ENCODE results near the gene METTL25. TPM values are rescaled to one million over a fixed set of nuclear protein-coding genes. Genes with fewer than 3 reads are reported as not detected.

Gene METTL25
- total RNA-seq, 1 experiment from 2014 or later, result 6.3 TPM

GRCh38 chr12:82430541-82431145 is 72.3 kb downstream of the METTL25 start:
- DNase-seq (ENCODE audit: low spot score) (no peak), ATAC-seq (no peak)
- no peaks in the 10 kb centered on the region for H3K4me1 Mint-ChIP-seq
- no peaks in the 10 kb centered on the region for H3K36me3 Mint-ChIP-seq
- TF ChIP-seq CREM (CRISPR knock-in tag; IDR thresholded peaks at IDR 0.05) (no peak), ZBTB21 (CRISPR knock-in tag; IDR thresholded peaks at IDR 0.05; ENCODE audit: borderline replicate concordance) (no peak), PRDM15 (CRISPR knock-in tag; IDR thresholded peaks at IDR 0.05) (no peak), MXD4 (CRISPR knock-in tag; IDR thresholded peaks at IDR 0.05; ENCODE audit: borderline replicate concordance) (no peak), ZNF671 (CRISPR knock-in tag; IDR thresholded peaks at IDR 0.05) (no peak), SMAD4 (CRISPR knock-in tag; IDR thresholded peaks at IDR 0.05) (no peak), ZNF416 (CRISPR knock-in tag; IDR thresholded peaks at IDR 0.05) (no peak), CREB1 (CRISPR knock-in tag; IDR thresholded peaks at IDR 0.05) (no peak), IRF1 (CRISPR knock-in tag; IDR thresholded peaks at IDR 0.05) (no peak), AFF4 (CRISPR knock-in tag; IDR thresholded peaks at IDR 0.05; ENCODE audit: borderline replicate concordance) (no peak)
- ChIA-PET CTCF (no interaction called here), POLR2A (no interaction called here)
- H3K27ac Mint-ChIP-seq, result no peak overlapping the region
- no peaks in the 10 kb centered on the region for H3K9me3 Mint-ChIP-seq
- H3K27me3 Mint-ChIP-seq (ENCODE audit: low read depth), result no peaks in the 10 kb centered on the region
- no peak overlapping the region for H3K4me3 Mint-ChIP-seq

- TF ChIP-seq ZNF138 (CRISPR knock-in tag; conservative IDR thresholded peaks at IDR 0.05), result no peak
- TF ChIP-seq USF2 (CRISPR knock-in tag; IDR thresholded peaks at IDR 0.05), result no peak
- no peak for TF ChIP-seq ETV6 (CRISPR knock-in tag; IDR thresholded peaks at IDR 0.05)
- TF ChIP-seq SOX15 (CRISPR knock-in tag; IDR thresholded peaks at IDR 0.05), result no peak
- no peak for TF ChIP-seq GTF2I (CRISPR knock-in tag; conservative IDR thresholded peaks at IDR 0.05)
- TF ChIP-seq OVOL2 (CRISPR knock-in tag; IDR thresholded peaks at IDR 0.05; ENCODE audit: borderline replicate concordance), result no peak
- no peak for TF ChIP-seq SMAD4 (CRISPR knock-in tag; IDR thresholded peaks at IDR 0.05)
- no peak for TF ChIP-seq ZNF416 (CRISPR knock-in tag; IDR thresholded peaks at IDR 0.05)
- TF ChIP-seq AR (CRISPR knock-in tag; IDR thresholded peaks at IDR 0.05), result no peak
- TF ChIP-seq IRF1 (CRISPR knock-in tag; IDR thresholded peaks at IDR 0.05), result no peak
- no peak for TF ChIP-seq FOXP1 (CRISPR knock-in tag; IDR thresholded peaks at IDR 0.05; ENCODE audit: borderline replicate concordance)
- no peak for TF ChIP-seq PRRX2 (CRISPR knock-in tag; IDR thresholded peaks at IDR 0.05)
- no peak for TF ChIP-seq SMAD3 (CRISPR knock-in tag; IDR thresholded peaks at IDR 0.05; ENCODE audit: borderline replicate concordance)
- no peak for TF ChIP-seq MYBL2 (CRISPR knock-in tag; IDR thresholded peaks at IDR 0.05)
- TF ChIP-seq TEAD1 (CRISPR knock-in tag; IDR thresholded peaks at IDR 0.05), result no peak
- TF ChIP-seq CREM (CRISPR knock-in tag; IDR thresholded peaks at IDR 0.05), result no peak
- no peak for TF ChIP-seq NFYB (CRISPR knock-in tag; conservative IDR thresholded peaks at IDR 0.05; ENCODE audit: low read depth)
- H3K9me3 Mint-ChIP-seq, result no peaks in the 10 kb centered on the region
- H3K27me3 Mint-ChIP-seq (ENCODE audit: low read depth), result no peaks in the 10 kb centered on the region
- CTCF ChIA-PET, result no interaction called here
- POLR2A ChIA-PET, result no interaction called here
- no peaks in the 10 kb centered on the region for H3K36me3 Mint-ChIP-seq
- no peaks in the 10 kb centered on the region for H3K4me1 Mint-ChIP-seq
- ATAC-seq, result no peak
- no peak overlapping the region for H3K27ac Mint-ChIP-seq
- DNase-seq (ENCODE audit: low spot score), result no peak
- H3K4me3 Mint-ChIP-seq, result no peak overlapping the region
These were observed 76.1 kb downstream of the METTL25 start for GRCh38 chr12:82434392-82434911.

Measured in WTC11 (cell line).